ENCODE results near the gene SORCS1. TPM values are rescaled to one million over a fixed set of nuclear protein-coding genes. Genes with fewer than 3 reads are reported as not detected.

Gene SORCS1
- polyA plus RNA-seq, 3 donors, result 0.09 TPM; not detected in 2

GRCh38 chr10:106696239-106696638 is 468.3 kb downstream of the SORCS1 start:
- no peaks in the 10 kb centered on the region for H3K36me3 ChIP-seq (replicated peaks in 1 of 2; ENCODE audit: control insufficient read depth in 1 of 2, insufficient read depth in 2 of 2, low read length in 2 of 2)
- no peak overlapping the region for H3K4me2 ChIP-seq (replicated peaks; ENCODE audit: extremely low read depth, low read length, poor library complexity, severe bottlenecking)
- TF ChIP-seq, protein P1, sequence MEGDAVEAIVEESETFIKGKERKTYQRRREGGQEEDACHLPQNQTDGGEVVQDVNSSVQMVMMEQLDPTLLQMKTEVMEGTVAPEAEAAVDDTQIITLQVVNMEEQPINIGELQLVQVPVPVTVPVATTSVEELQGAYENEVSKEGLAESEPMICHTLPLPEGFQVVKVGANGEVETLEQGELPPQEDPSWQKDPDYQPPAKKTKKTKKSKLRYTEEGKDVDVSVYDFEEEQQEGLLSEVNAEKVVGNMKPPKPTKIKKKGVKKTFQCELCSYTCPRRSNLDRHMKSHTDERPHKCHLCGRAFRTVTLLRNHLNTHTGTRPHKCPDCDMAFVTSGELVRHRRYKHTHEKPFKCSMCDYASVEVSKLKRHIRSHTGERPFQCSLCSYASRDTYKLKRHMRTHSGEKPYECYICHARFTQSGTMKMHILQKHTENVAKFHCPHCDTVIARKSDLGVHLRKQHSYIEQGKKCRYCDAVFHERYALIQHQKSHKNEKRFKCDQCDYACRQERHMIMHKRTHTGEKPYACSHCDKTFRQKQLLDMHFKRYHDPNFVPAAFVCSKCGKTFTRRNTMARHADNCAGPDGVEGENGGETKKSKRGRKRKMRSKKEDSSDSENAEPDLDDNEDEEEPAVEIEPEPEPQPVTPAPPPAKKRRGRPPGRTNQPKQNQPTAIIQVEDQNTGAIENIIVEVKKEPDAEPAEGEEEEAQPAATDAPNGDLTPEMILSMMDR (IDR thresholded peaks at IDR 0.05), result no peak
- H3K27ac ChIP-seq (ENCODE audit: low read depth in 1 of 2, low read length in 2 of 2), result no peak overlapping the region
- H3K4me1 ChIP-seq (ENCODE audit: control insufficient read depth in 1 of 2, insufficient read depth in 2 of 2, low read length in 2 of 2), result no peaks in the 10 kb centered on the region
- WGBS (ENCODE audit: insufficient coverage), result 80% methylated on average over 2 of the region's 2 CpGs
- no peak overlapping the region for H3K4me3 ChIP-seq (replicated peaks in 1 of 3; ENCODE audit: low read depth in 2 of 3, low read length in 3 of 3)
- H3K9me3 ChIP-seq (replicated peaks in 1 of 2; ENCODE audit: control insufficient read depth in 1 of 2, insufficient read depth in 1 of 2, low read length in 2 of 2), result no peaks in the 10 kb centered on the region
- H3K27ac Mint-ChIP-seq, result no peak overlapping the region
- H4K20me1 ChIP-seq (ENCODE audit: insufficient read depth, low read length), result no peaks in the 10 kb centered on the region
- no peak overlapping the region for H2AFZ ChIP-seq (ENCODE audit: insufficient read depth, low read depth, low read length, poor library complexity, severe bottlenecking)
- no peak for DNase-seq
- peaks cover 0 to 2% (median 0%) of the 10 kb centered on the region in 7 donors for H3K9me3 Mint-ChIP-seq
- H3K79me2 ChIP-seq (ENCODE audit: insufficient read depth, low read length), result no peaks in the 10 kb centered on the region
- H3K27me3 Mint-ChIP-seq (ENCODE audit: low read depth in 3 of 3), result peaks cover 0 to 3% (median 2%) of the 10 kb centered on the region in 3 donors
- H3K36me3 Mint-ChIP-seq, result no peaks in the 10 kb centered on the region
- no peaks in the 10 kb centered on the region for H3K27me3 ChIP-seq (ENCODE audit: control insufficient read depth in 2 of 2, insufficient read depth in 2 of 2, low read length in 2 of 2)
- H3K4me1 Mint-ChIP-seq, result no peaks in the 10 kb centered on the region
- H3K9ac ChIP-seq (ENCODE audit: insufficient read depth, low read length, poor library complexity, severe bottlenecking), result no peak overlapping the region
- intact Hi-C loops (cut with micrococcal nuclease), result no loop called here
- no peak overlapping the region for H3K4me3 Mint-ChIP-seq

- TF ChIP-seq, protein P1 (IDR thresholded peaks at IDR 0.05), result no peak
- Mint-ChIP-seq H3K4me1 (no peaks in the 10 kb centered on the region), H3K36me3 (no peaks in the 10 kb centered on the region), H3K27ac (no peak overlapping the region), H3K9me3 (peaks cover 0 to 2% (median 0%) of the 10 kb centered on the region in 7 donors), H3K4me3 (no peak overlapping the region), H3K27me3 (ENCODE audit: low read depth in 3 of 3) (peaks cover 0 to 3% (median 2%) of the 10 kb centered on the region in 3 donors)
- Histone ChIP-seq H3K27ac (ENCODE audit: low read depth in 1 of 2, low read length in 2 of 2) (no peak overlapping the region), H3K4me1 (ENCODE audit: control insufficient read depth in 1 of 2, insufficient read depth in 2 of 2, low read length in 2 of 2) (no peaks in the 10 kb centered on the region), H3K79me2 (ENCODE audit: insufficient read depth, low read length) (no peaks in the 10 kb centered on the region), H2AFZ (ENCODE audit: insufficient read depth, low read depth, low read length, poor library complexity, severe bottlenecking) (no peak overlapping the region), H3K4me3 (replicated peaks in 1 of 3; ENCODE audit: low read depth in 2 of 3, low read length in 3 of 3) (no peak overlapping the region), H3K4me2 (replicated peaks; ENCODE audit: extremely low read depth, low read length, poor library complexity, severe bottlenecking) (no peak overlapping the region), H3K9me3 (replicated peaks in 1 of 2; ENCODE audit: control insufficient read depth in 1 of 2, insufficient read depth in 1 of 2, low read length in 2 of 2) (no peaks in the 10 kb centered on the region), H3K27me3 (ENCODE audit: control insufficient read depth in 2 of 2, insufficient read depth in 2 of 2, low read length in 2 of 2) (no peaks in the 10 kb centered on the region), H4K20me1 (ENCODE audit: insufficient read depth, low read length) (no peaks in the 10 kb centered on the region), H3K36me3 (replicated peaks in 1 of 2; ENCODE audit: control insufficient read depth in 1 of 2, insufficient read depth in 2 of 2, low read length in 2 of 2) (no peaks in the 10 kb centered on the region), H3K9ac (ENCODE audit: insufficient read depth, low read length, poor library complexity, severe bottlenecking) (no peak overlapping the region)
- DNase-seq, result no peak
- 78% methylated on average over 1 of the region's 1 CpG for WGBS (ENCODE audit: insufficient coverage)
- intact Hi-C loops (cut with micrococcal nuclease), result no loop called here
Measured at GRCh38 chr10:106694696-106695095, 469.8 kb downstream of the SORCS1 start.

Data from CD14-positive monocyte (primary cell).